HepG2 (cell line): ENCODE results near the gene HIBADH.

ENCODE experiments used
- CREB1 ChIP-seq, 2 experiments: fragments of 450-650 bp in 1 of 2; IDR thresholded peaks; 2 replicates each; pipeline ENCODE4 v1.6.1; 2016 to 2017; ENCODE audit warnings: control low read depth in 1 of 2, mild to moderate bottlenecking in 1 of 2, missing compliant biosample characterization in 1 of 2, missing genetic modification characterization in 1 of 2
- CTCF ChIP-seq: sonication (generic); formaldehyde crosslinking; IDR thresholded peaks from 2 replicates; pipeline ENCODE4 v1.5.0; 2020; ENCODE audit warnings: mild to moderate bottlenecking, missing genetic modification reagents, moderate library complexity
- E2F1 ChIP-seq: sonication (generic); formaldehyde crosslinking; IDR thresholded peaks from 2 replicates; pipeline ENCODE4 v1.5.0; 2020; ENCODE audit warnings: missing genetic modification reagents
- EZH2 ChIP-seq: conservative IDR thresholded peaks from 2 replicates; pipeline ENCODE4 v1.6.1; 2012; ENCODE audit warnings: mild to moderate bottlenecking, low read depth, low read length, moderate library complexity
- MAFK ChIP-seq, 2 experiments: IDR thresholded peaks in 1 of 2; conservative IDR thresholded peaks in 1 of 2; 2 replicates each; pipeline ENCODE4 v1.6.1; 2011; ENCODE audit warnings: improper control_type of control experiment in 2 of 2, low read length in 2 of 2
- SRSF9 ChIP-seq: fragments of 200-400 bp; formaldehyde crosslinking; IDR thresholded peaks from 2 replicates; pipeline ENCODE4 v1.6.1; 2018; ENCODE audit warnings: borderline replicate concordance, mild to moderate bottlenecking, low read depth, low read length; ENCODE audit not compliant: insufficient read depth, poor library complexity, severe bottlenecking
- ZNF670 ChIP-seq: sonication (generic); formaldehyde crosslinking; IDR thresholded peaks from 2 replicates; pipeline ENCODE4 v1.8.0; 2022; ENCODE audit warnings: mild to moderate bottlenecking, missing genetic modification reagents, borderline replicate concordance

- no peak for TF ChIP-seq ZNF670 (CRISPR knock-in tag)
- TF ChIP-seq MAFK (conservative IDR thresholded peaks at IDR 0.05 in 1 of 2, IDR thresholded peaks at IDR 0.05 in 1 of 2; ENCODE audit: low read length in 2 of 2) = no peak
- no peak for TF ChIP-seq CREB1 (IDR thresholded peaks at IDR 0.05)
- TF ChIP-seq CREB1 (CRISPR knock-in tag; IDR thresholded peaks at IDR 0.05) = no peak
- no peak for TF ChIP-seq CTCF (CRISPR knock-in tag)
- no peak for TF ChIP-seq SRSF9
- TF ChIP-seq EZH2 = no peak
- no peak for TF ChIP-seq E2F1
Observed at GRCh38 chr7:27484451-27484850, 178.2 kb downstream of the HIBADH start.
